Measurements from ENCODE around the gene SLC10A7. TPM values are rescaled to one million over a fixed set of nuclear protein-coding genes. Genes with fewer than 3 reads are reported as not detected.

The SLC10A7 gene
- total and polyA plus RNA-seq, 9 of the 15 experiments (the other 6 are each of a cell fraction or from before 2014, with no cell fraction given), result 6.4 to 22.8 (median 16.1) TPM

- DNase-seq (ENCODE audit: extremely low read depth in 1 of 4, low spot score in 3 of 4) (no peak), ATAC-seq (no peak), FAIRE-seq (no peak)
- no peak overlapping the region for H3K9ac ChIP-seq (ENCODE audit: insufficient read depth in 1 of 2, low read depth in 2 of 2, low read length in 2 of 2)
- H3K36me3 ChIP-seq (ENCODE audit: control insufficient read depth, insufficient read depth, low read length), result no peaks in the 10 kb centered on the region
- TF ChIP-seq ZNF639 (CRISPR knock-in tag; conservative IDR thresholded peaks at IDR 0.05 in 1 of 2, IDR thresholded peaks at IDR 0.05 in 1 of 2) (no peak), ZSCAN32 (CRISPR knock-in tag; IDR thresholded peaks at IDR 0.05) (no peak)
- BruUV-seq (replicated peaks), result no TSS peak
- H3K9me3 ChIP-seq (replicated peaks; ENCODE audit: control insufficient read depth, insufficient read depth, low read depth, low read length), result no peaks in the 10 kb centered on the region
- H3K4me2 ChIP-seq (ENCODE audit: insufficient read depth, low read length), result no peak overlapping the region
- no peaks in the 10 kb centered on the region for H4K20me1 ChIP-seq (replicated peaks; ENCODE audit: control insufficient read depth, insufficient read depth, low read length)
- in situ Hi-C loops (cut with MboI), result no loop called here
- no peaks in the 10 kb centered on the region for H3K9me1 ChIP-seq (ENCODE audit: control insufficient read depth, insufficient read depth, low read length)
- H3K4me1 ChIP-seq (replicated peaks in 1 of 2; ENCODE audit: control insufficient read depth in 2 of 2, insufficient read depth in 2 of 2, low read length in 2 of 2), result peaks cover 0 to 6% of the 10 kb centered on the region in 2 experiments; a peak in 1 of 5 replicates
- H3K79me2 ChIP-seq (ENCODE audit: control insufficient read depth, insufficient read depth, low read length), result no peaks in the 10 kb centered on the region
- no peak overlapping the region for H2AFZ ChIP-seq (ENCODE audit: low read depth, low read length)
- no peak overlapping the region for H3K4me3 ChIP-seq
- CTCF ChIA-PET (ENCODE audit: low intra/inter-chr PET ratio), result no interaction called here
- intact Hi-C loops (cut with micrococcal nuclease), result no loop called here
- POLR2A ChIA-PET, result interaction anchor here (0.6 to 0.8 kb wide), 3 partner anchors 28 to 317 kb away, joined by 3 to 4 read pairs (median 3); partner anchors contain the start of gene SLC10A7
- no peaks in the 10 kb centered on the region for H3K27me3 ChIP-seq (ENCODE audit: control insufficient read depth in 2 of 2, insufficient read depth in 2 of 2, low read length in 2 of 2)
- H3K27ac ChIP-seq (ENCODE audit: extremely low read depth, low read depth, low read length), result no peak overlapping the region
- 53% methylated on average over 1 of the region's 1 CpG for WGBS (ENCODE audit: insufficient coverage, low coverage, missing lambda C conversion rate)
Observed at GRCh38 chr4:146398404-146398803, 123.3 kb downstream of the SLC10A7 start.

- H2AFZ ChIP-seq (ENCODE audit: low read depth, low read length), result no peak overlapping the region
- no peak for ATAC-seq
- no peak overlapping the region for H3K27ac ChIP-seq (ENCODE audit: extremely low read depth, low read depth, low read length)
- CTCF ChIA-PET (ENCODE audit: low intra/inter-chr PET ratio), result no interaction called here
- H3K9ac ChIP-seq (ENCODE audit: insufficient read depth in 1 of 2, low read depth in 2 of 2, low read length in 2 of 2), result no peak overlapping the region
- no peaks in the 10 kb centered on the region for H3K9me3 ChIP-seq (replicated peaks; ENCODE audit: control insufficient read depth, insufficient read depth, low read depth, low read length)
- no peaks in the 10 kb centered on the region for H3K9me1 ChIP-seq (ENCODE audit: control insufficient read depth, insufficient read depth, low read length)
- WGBS (ENCODE audit: insufficient coverage, low coverage, missing lambda C conversion rate), result 13% methylated on average over 1 of the region's 1 CpG
- no peaks in the 10 kb centered on the region for H3K36me3 ChIP-seq (ENCODE audit: control insufficient read depth, insufficient read depth, low read length)
- no peaks in the 10 kb centered on the region for H4K20me1 ChIP-seq (replicated peaks; ENCODE audit: control insufficient read depth, insufficient read depth, low read length)
- in situ Hi-C loops (cut with MboI), result no loop called here
- H3K4me3 ChIP-seq, result no peak overlapping the region
- no peak for FAIRE-seq
- no TSS peak for BruUV-seq (replicated peaks)
- POLR2A ChIA-PET, result interaction anchor here (0.6 kb wide), 1 partner anchor 29 kb away, joined by 3 read pairs; no protein-coding TSS in a partner anchor
- no peaks in the 10 kb centered on the region for H3K79me2 ChIP-seq (ENCODE audit: control insufficient read depth, insufficient read depth, low read length)
- H3K4me1 ChIP-seq (replicated peaks in 1 of 2; ENCODE audit: control insufficient read depth in 2 of 2, insufficient read depth in 2 of 2, low read length in 2 of 2), result no peaks in the 10 kb centered on the region
- no peak for DNase-seq (ENCODE audit: extremely low read depth in 1 of 4, low spot score in 3 of 4)
- H3K27me3 ChIP-seq (ENCODE audit: control insufficient read depth in 2 of 2, insufficient read depth in 2 of 2, low read length in 2 of 2), result no peaks in the 10 kb centered on the region
- H3K4me2 ChIP-seq (ENCODE audit: insufficient read depth, low read length), result no peak overlapping the region
- intact Hi-C loops (cut with micrococcal nuclease), result no loop called here
- TF ChIP-seq MNT (conservative IDR thresholded peaks at IDR 0.05) (no peak), ZNF764 (CRISPR knock-in tag; IDR thresholded peaks at IDR 0.05; ENCODE audit: low read depth) (no peak), ZNF830 (CRISPR knock-in tag; IDR thresholded peaks at IDR 0.05) (no peak), DLX4 (CRISPR knock-in tag; IDR thresholded peaks at IDR 0.05) (no peak), ZNF347 (CRISPR knock-in tag; IDR thresholded peaks at IDR 0.05; ENCODE audit: low read depth) (no peak), CAMTA2 (CRISPR knock-in tag; conservative IDR thresholded peaks at IDR 0.05) (no peak), RFX7 (CRISPR knock-in tag; IDR thresholded peaks at IDR 0.05) (no peak), ARID3A (IDR thresholded peaks at IDR 0.05; ENCODE audit: borderline replicate concordance, low read depth, low read length) (no peak)
Observed at GRCh38 chr4:146389561-146389960, 132.2 kb downstream of the SLC10A7 start.

All from K562 (cell line).